OCI-LY1 (cell line): ENCODE results near the gene UBAP2L.

Experiments
- H2AFZ ChIP-seq: fragments of 200-600 bp; sonication (generic), shearing (Covaris generic); 2 replicates; pipeline ENCODE4 v1.6.0; 2014; ENCODE audit warnings: antibody characterized with exemption, mild to moderate bottlenecking, low read length
- H3F3A ChIP-seq: fragments of 200-600 bp; sonication (generic), shearing (Covaris generic); 2 replicates; pipeline ENCODE4 v1.6.0; 2014; ENCODE audit warnings: mild to moderate bottlenecking, antibody characterized with exemption, low read length, moderate library complexity; ENCODE audit not compliant: insufficient read depth
- H3K27ac ChIP-seq: fragments of 200-600 bp; sonication (generic); 2 replicates; pipeline ENCODE4 v1.5.1; 2014; ENCODE audit warnings: low read length, mixed run types, mild to moderate bottlenecking, low read depth; ENCODE audit not compliant: poor library complexity, severe bottlenecking
- H3K27me3 ChIP-seq: fragments of 200-600 bp; sonication (generic); 2 replicates; pipeline ENCODE4 v1.6.0; 2014; ENCODE audit warnings: antibody characterized with exemption, mild to moderate bottlenecking, low read length, moderate library complexity; ENCODE audit not compliant: insufficient read depth
- H3K36me3 ChIP-seq: fragments of 200-600 bp; sonication (generic); 2 replicates; pipeline ENCODE4 v1.6.1; 2014; ENCODE audit warnings: mild to moderate bottlenecking, antibody characterized with exemption, low read length, moderate library complexity, mixed read lengths; ENCODE audit not compliant: insufficient read depth
- H3K4me1 ChIP-seq: fragments of 200-600 bp; sonication (generic); 2 replicates; pipeline ENCODE4 v1.5.1; 2014; ENCODE audit warnings: mild to moderate bottlenecking, low read length, moderate library complexity; ENCODE audit not compliant: insufficient read depth, severe bottlenecking
- H3K4me2 ChIP-seq: fragments of 200-600 bp; sonication (generic), shearing (Covaris generic); 2 replicates; pipeline ENCODE4 v1.6.1; 2014; ENCODE audit warnings: low read length
- H3K4me3 ChIP-seq: fragments of 200-600 bp; sonication (generic); 2 replicates; pipeline ENCODE4 v1.5.1; 2014; ENCODE audit warnings: low read length, low read depth, mild to moderate bottlenecking, mixed read lengths; ENCODE audit not compliant: poor library complexity, severe bottlenecking
- H3K79me2 ChIP-seq: fragments of 200-600 bp; shearing (Covaris generic); 2 replicates; pipeline ENCODE4 v1.6.1; 2016; ENCODE audit warnings: mixed run types, low read length, mixed read lengths; ENCODE audit not compliant: insufficient read depth
- H3K9ac ChIP-seq: fragments of 200-600 bp; sonication (generic), shearing (Covaris generic); 2 replicates; pipeline ENCODE4 v1.6.1; 2014; ENCODE audit warnings: mild to moderate bottlenecking, low read length, mixed read lengths
- H3K9me2 ChIP-seq: fragments of 200-600 bp; sonication (generic), shearing (Covaris generic); 2 replicates; pipeline ENCODE4 v1.6.1; 2014; ENCODE audit warnings: low read depth, mild to moderate bottlenecking, low read length, mixed read lengths
- H3K9me3 ChIP-seq: fragments of 200-600 bp; shearing (Covaris generic); 2 replicates; pipeline ENCODE4 v1.6.1; 2014; ENCODE audit warnings: low read length, mixed read lengths
- H4K20me1 ChIP-seq: fragments of 200-600 bp; sonication (generic), shearing (Covaris generic); 2 replicates; pipeline ENCODE4 v1.6.0; 2016; ENCODE audit warnings: mild to moderate bottlenecking, low read length; ENCODE audit not compliant: insufficient read depth
- CTCF ChIP-seq: fragments of 200-600 bp; sonication (generic), shearing (Covaris generic); IDR thresholded peaks from 2 replicates; pipeline ENCODE4 v1.5.1; 2017; ENCODE audit warnings: mild to moderate bottlenecking, antibody characterized with exemption, low read length, moderate library complexity, mixed read lengths
- EZH2 ChIP-seq: fragments of 200-600 bp; sonication (generic), shearing (Covaris generic); IDR thresholded peaks from 2 replicates; pipeline ENCODE4 v1.8.0; 2017; ENCODE audit warnings: borderline replicate concordance, mixed run types, mild to moderate bottlenecking, antibody characterized with exemption, low read length, moderate library complexity, mixed read lengths

UBAP2L gene

DNA sequence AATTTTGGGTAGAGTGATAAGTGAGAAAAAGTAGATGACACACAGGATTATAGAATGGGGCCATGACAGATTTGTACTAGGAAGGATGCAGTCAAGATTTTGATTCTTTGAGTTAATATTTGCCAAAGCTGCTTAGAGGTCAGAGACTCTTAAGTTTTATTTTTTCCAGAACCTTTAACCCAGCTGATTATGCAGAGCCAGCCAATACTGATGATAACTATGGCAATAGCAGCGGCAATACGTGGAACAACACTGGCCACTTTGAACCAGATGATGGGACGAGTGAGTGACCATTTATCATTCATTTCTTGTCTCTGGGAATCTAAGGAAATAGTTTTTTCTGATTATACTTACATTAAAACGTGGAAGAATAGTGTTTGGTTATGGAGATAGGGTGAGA is 16.1 kb downstream of the UBAP2L start:
- H2AFZ ChIP-seq: no peak overlapping the region
- H3K79me2 ChIP-seq: peaks cover 19% of the 10 kb centered on the region
- H3F3A ChIP-seq: no peaks in the 10 kb centered on the region
- no peak overlapping the region for H3K9ac ChIP-seq
- 0 out of 2 replicates have a peak, but pooled peaks cover 3% of the 10 kb centered on the region for H4K20me1 ChIP-seq
- H3K27ac ChIP-seq: no peak overlapping the region
- H3K9me3 ChIP-seq: no peaks in the 10 kb centered on the region
- no peaks in the 10 kb centered on the region for H3K9me2 ChIP-seq
- H3K27me3 ChIP-seq: no peaks in the 10 kb centered on the region
- no peak overlapping the region for H3K4me3 ChIP-seq
- TF ChIP-seq CTCF (no peak), EZH2 (no peak)
- H3K36me3 ChIP-seq: peaks cover 97% of the 10 kb centered on the region
- no peaks in the 10 kb centered on the region for H3K4me1 ChIP-seq
- no peak overlapping the region for H3K4me2 ChIP-seq

DNA sequence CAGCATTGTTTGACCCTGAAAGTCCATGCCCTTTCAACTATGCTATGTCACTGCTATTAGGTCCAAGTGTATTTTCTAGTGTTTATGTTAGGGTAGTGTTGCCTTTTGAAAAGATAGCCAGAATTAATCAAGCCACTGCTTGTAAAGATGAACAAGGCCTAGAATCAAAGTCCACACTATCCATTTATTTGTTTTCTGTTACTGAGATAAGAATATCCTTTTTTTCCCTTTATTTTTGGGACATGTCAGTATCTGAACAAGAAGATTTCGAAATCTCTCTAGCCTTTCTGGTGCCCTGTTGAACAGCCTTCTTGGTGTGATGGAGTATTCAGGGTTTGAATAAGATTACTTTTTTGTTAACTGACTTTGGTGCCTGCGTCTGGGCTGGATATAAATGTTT is 16.7 kb downstream of the UBAP2L start:
- Histone ChIP-seq H3K4me2 (no peak overlapping the region), H3K79me2 (peaks cover 19% of the 10 kb centered on the region), H3K27me3 (no peaks in the 10 kb centered on the region), H3F3A (no peaks in the 10 kb centered on the region), H3K9me3 (no peaks in the 10 kb centered on the region), H3K4me3 (no peak overlapping the region), H3K9ac (no peak overlapping the region), H3K9me2 (no peaks in the 10 kb centered on the region), H2AFZ (no peak overlapping the region), H3K27ac (no peak overlapping the region), H3K36me3 (peaks cover 97% of the 10 kb centered on the region), H3K4me1 (no peaks in the 10 kb centered on the region), H4K20me1 (0 out of 2 replicates have a peak, but pooled peaks cover 3% of the 10 kb centered on the region)
- TF ChIP-seq EZH2 (no peak), CTCF (no peak)

GRCh38 chr1:154237880-154238506 is 17.2 kb downstream of the UBAP2L start:
- H3K9ac ChIP-seq: no peak overlapping the region
- H3F3A ChIP-seq: no peaks in the 10 kb centered on the region
- H3K4me1 ChIP-seq: no peaks in the 10 kb centered on the region
- H3K27ac ChIP-seq: no peak overlapping the region
- no peaks in the 10 kb centered on the region for H3K9me3 ChIP-seq
- H3K27me3 ChIP-seq: no peaks in the 10 kb centered on the region
- H3K4me2 ChIP-seq: no peak overlapping the region
- TF ChIP-seq EZH2 (no peak), CTCF (no peak)
- H3K36me3 ChIP-seq: peaks cover 97% of the 10 kb centered on the region
- H2AFZ ChIP-seq: no peak overlapping the region
- H4K20me1 ChIP-seq: 0 out of 2 replicates have a peak, but pooled peaks cover 3% of the 10 kb centered on the region
- H3K9me2 ChIP-seq: no peaks in the 10 kb centered on the region
- peaks cover 19% of the 10 kb centered on the region for H3K79me2 ChIP-seq
- no peak overlapping the region for H3K4me3 ChIP-seq
